ENCODE results near the gene SPATA31D4.

Gene SPATA31D4

GRCh38 chr9:81976351-81976750, 48.1 kb downstream of the SPATA31D4 start:
- H3K4me2 ChIP-seq (ENCODE audit: insufficient read depth, low read length, poor library complexity, severe bottlenecking), result no peak overlapping the region
- no peak overlapping the region for H3K14ac ChIP-seq (ENCODE audit: low read length)
- H3K4me1 ChIP-seq (ENCODE audit: control insufficient read depth in 2 of 2, insufficient read depth in 1 of 2, low read depth in 1 of 2, low read length in 2 of 2), result no peaks in the 10 kb centered on the region
- no peak overlapping the region for H2BK12ac ChIP-seq (ENCODE audit: low read length)
- H3K27me3 ChIP-seq (ENCODE audit: control insufficient read depth in 3 of 3, insufficient read depth in 3 of 3, low read depth in 1 of 3, low read length in 3 of 3), result no peaks in the 10 kb centered on the region
- H2BK15ac ChIP-seq (ENCODE audit: low read length), result no peak overlapping the region
- H4K91ac ChIP-seq (ENCODE audit: low read depth, low read length, poor library complexity), result no peak overlapping the region
- no peak overlapping the region for H3K23ac ChIP-seq (ENCODE audit: low read depth, low read length, poor library complexity)
- no peak overlapping the region for H3K4me3 ChIP-seq (ENCODE audit: low read length in 2 of 2)
- no peak overlapping the region for H3K27ac ChIP-seq (replicated peaks; ENCODE audit: low read length)
- no peak overlapping the region for H2AFZ ChIP-seq (ENCODE audit: low read length)
- no peaks in the 10 kb centered on the region for H3K36me3 ChIP-seq (replicated peaks in 1 of 2; ENCODE audit: control insufficient read depth in 2 of 2, insufficient read depth in 2 of 2, low read length in 2 of 2)
- no peaks in the 10 kb centered on the region for H3K79me1 ChIP-seq (ENCODE audit: low read depth, low read length)
- no peak overlapping the region for H2AK5ac ChIP-seq (ENCODE audit: low read depth, low read length)
- H3K9me3 ChIP-seq (replicated peaks in 1 of 2; ENCODE audit: control insufficient read depth in 2 of 2, insufficient read depth in 1 of 2, low read depth in 1 of 2, low read length in 2 of 2), result no peaks in the 10 kb centered on the region
- no peak overlapping the region for H4K8ac ChIP-seq (ENCODE audit: low read depth, low read length)
- H2BK5ac ChIP-seq (ENCODE audit: low read length), result no peak overlapping the region
- no peak overlapping the region for H3K4ac ChIP-seq (ENCODE audit: low read length)
- no peak overlapping the region for H3K9ac ChIP-seq (ENCODE audit: low read depth, low read length, poor library complexity)
- no CpG with 5 or more reads among the region's 11 CpGs for WGBS, 2 donors (ENCODE audit: extremely low coverage in 2 of 2, insufficient read length in 2 of 2, insufficient replicate concordance in 1 of 2)
- no peak overlapping the region for H2BK120ac ChIP-seq (ENCODE audit: low read depth, low read length)
- DNase-seq (ENCODE audit: low spot score), result no peak
- no peak overlapping the region for H3K18ac ChIP-seq (ENCODE audit: low read length)

DNA sequence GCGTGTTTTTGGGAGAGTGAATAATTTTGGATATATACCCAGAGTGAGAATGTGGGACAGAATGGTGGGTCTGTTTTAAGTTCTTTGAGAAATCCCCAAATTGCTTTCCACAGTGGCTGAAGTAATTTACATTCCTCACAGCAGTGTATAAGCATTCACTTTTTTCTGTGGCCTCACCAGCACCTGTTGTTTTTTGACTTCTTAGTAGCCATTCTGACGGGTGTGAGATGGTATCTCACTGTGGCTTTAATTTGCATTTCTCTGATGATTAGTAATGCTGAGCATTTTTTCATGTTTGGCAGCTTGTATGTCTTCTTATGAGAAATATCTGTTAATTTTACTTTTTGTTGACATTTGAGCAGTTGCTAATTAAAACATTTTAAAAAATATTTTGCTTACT, 51.0 kb downstream of the SPATA31D4 start:
- no CpG with 5 or more reads among the region's 2 CpGs for WGBS, 2 donors (ENCODE audit: extremely low coverage in 2 of 2, insufficient read length in 2 of 2, insufficient replicate concordance in 1 of 2)
- no peaks in the 10 kb centered on the region for H3K4me1 ChIP-seq (ENCODE audit: control insufficient read depth in 2 of 2, insufficient read depth in 1 of 2, low read depth in 1 of 2, low read length in 2 of 2)
- no peak overlapping the region for H4K8ac ChIP-seq (ENCODE audit: low read depth, low read length)
- no peak for DNase-seq (ENCODE audit: low spot score)
- no peak overlapping the region for H3K4me2 ChIP-seq (ENCODE audit: insufficient read depth, low read length, poor library complexity, severe bottlenecking)
- no peaks in the 10 kb centered on the region for H3K9me3 ChIP-seq (replicated peaks in 1 of 2; ENCODE audit: control insufficient read depth in 2 of 2, insufficient read depth in 1 of 2, low read depth in 1 of 2, low read length in 2 of 2)
- H4K91ac ChIP-seq (ENCODE audit: low read depth, low read length, poor library complexity), result no peak overlapping the region
- H3K4me3 ChIP-seq (ENCODE audit: low read length in 2 of 2), result no peak overlapping the region
- H2AFZ ChIP-seq (ENCODE audit: low read length), result no peak overlapping the region
- H3K27ac ChIP-seq (replicated peaks; ENCODE audit: low read length), result no peak overlapping the region
- H3K23ac ChIP-seq (ENCODE audit: low read depth, low read length, poor library complexity), result no peak overlapping the region
- H3K4ac ChIP-seq (ENCODE audit: low read length), result no peak overlapping the region
- H3K18ac ChIP-seq (ENCODE audit: low read length), result no peak overlapping the region
- H3K27me3 ChIP-seq (ENCODE audit: control insufficient read depth in 3 of 3, insufficient read depth in 3 of 3, low read depth in 1 of 3, low read length in 3 of 3), result no peaks in the 10 kb centered on the region
- no peak overlapping the region for H2BK5ac ChIP-seq (ENCODE audit: low read length)
- no peak overlapping the region for H2BK15ac ChIP-seq (ENCODE audit: low read length)
- H2AK5ac ChIP-seq (ENCODE audit: low read depth, low read length), result no peak overlapping the region
- H2BK12ac ChIP-seq (ENCODE audit: low read length), result no peak overlapping the region
- no peak overlapping the region for H3K9ac ChIP-seq (ENCODE audit: low read depth, low read length, poor library complexity)
- no peak overlapping the region for H2BK120ac ChIP-seq (ENCODE audit: low read depth, low read length)
- no peaks in the 10 kb centered on the region for H3K36me3 ChIP-seq (replicated peaks in 1 of 2; ENCODE audit: control insufficient read depth in 2 of 2, insufficient read depth in 2 of 2, low read length in 2 of 2)
- H3K79me1 ChIP-seq (ENCODE audit: low read depth, low read length), result no peaks in the 10 kb centered on the region
- H3K14ac ChIP-seq (ENCODE audit: low read length), result no peak overlapping the region

GRCh38 chr9:81980568-81980967, 52.3 kb downstream of the SPATA31D4 start:
- no peaks in the 10 kb centered on the region for H3K9me3 ChIP-seq (replicated peaks in 1 of 2; ENCODE audit: control insufficient read depth in 2 of 2, insufficient read depth in 1 of 2, low read depth in 1 of 2, low read length in 2 of 2)
- no peaks in the 10 kb centered on the region for H3K36me3 ChIP-seq (replicated peaks in 1 of 2; ENCODE audit: control insufficient read depth in 2 of 2, insufficient read depth in 2 of 2, low read length in 2 of 2)
- no peak for DNase-seq (ENCODE audit: low spot score)
- H3K4ac ChIP-seq (ENCODE audit: low read length), result no peak overlapping the region
- no peak overlapping the region for H2BK5ac ChIP-seq (ENCODE audit: low read length)
- H3K14ac ChIP-seq (ENCODE audit: low read length), result no peak overlapping the region
- H3K4me3 ChIP-seq (ENCODE audit: low read length in 2 of 2), result no peak overlapping the region
- H4K8ac ChIP-seq (ENCODE audit: low read depth, low read length), result no peak overlapping the region
- no peak overlapping the region for H2BK15ac ChIP-seq (ENCODE audit: low read length)
- H3K9ac ChIP-seq (ENCODE audit: low read depth, low read length, poor library complexity), result no peak overlapping the region
- H3K27me3 ChIP-seq (ENCODE audit: control insufficient read depth in 3 of 3, insufficient read depth in 3 of 3, low read depth in 1 of 3, low read length in 3 of 3), result no peaks in the 10 kb centered on the region
- no peak overlapping the region for H3K23ac ChIP-seq (ENCODE audit: low read depth, low read length, poor library complexity)
- H3K18ac ChIP-seq (ENCODE audit: low read length), result no peak overlapping the region
- no peak overlapping the region for H3K27ac ChIP-seq (replicated peaks; ENCODE audit: low read length)
- H4K91ac ChIP-seq (ENCODE audit: low read depth, low read length, poor library complexity), result no peak overlapping the region
- no peak overlapping the region for H2AFZ ChIP-seq (ENCODE audit: low read length)
- H2AK5ac ChIP-seq (ENCODE audit: low read depth, low read length), result no peak overlapping the region
- H3K79me1 ChIP-seq (ENCODE audit: low read depth, low read length), result no peaks in the 10 kb centered on the region
- no peak overlapping the region for H2BK120ac ChIP-seq (ENCODE audit: low read depth, low read length)
- H3K4me1 ChIP-seq (ENCODE audit: control insufficient read depth in 2 of 2, insufficient read depth in 1 of 2, low read depth in 1 of 2, low read length in 2 of 2), result no peaks in the 10 kb centered on the region
- H3K4me2 ChIP-seq (ENCODE audit: insufficient read depth, low read length, poor library complexity, severe bottlenecking), result no peak overlapping the region
- H2BK12ac ChIP-seq (ENCODE audit: low read length), result no peak overlapping the region

DNA sequence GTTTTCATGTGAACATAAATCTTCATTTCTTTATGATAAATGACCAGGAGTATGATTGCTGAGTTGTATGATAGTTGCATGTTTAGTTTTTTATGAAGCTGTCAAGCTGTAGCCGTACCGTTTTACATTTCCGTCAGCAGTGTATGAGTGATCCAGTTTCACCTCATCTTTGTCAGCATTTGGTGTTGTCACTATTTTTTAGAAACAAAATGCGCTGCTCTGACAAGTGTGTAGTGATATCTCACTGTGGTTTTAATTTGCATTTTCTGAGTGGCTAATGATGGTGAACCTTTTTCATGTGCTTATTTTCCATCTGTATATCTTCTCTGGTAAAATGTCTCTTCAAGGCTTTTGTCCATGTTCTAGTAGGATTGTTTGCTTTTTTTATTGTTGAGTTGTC, 53.7 kb downstream of the SPATA31D4 start:
- no CpG with 5 or more reads among the region's 4 CpGs for WGBS, 2 donors (ENCODE audit: extremely low coverage in 2 of 2, insufficient read length in 2 of 2, insufficient replicate concordance in 1 of 2)

More for the DNA sequence above, 53.7 kb downstream of the SPATA31D4 start:
- H3K4me2 ChIP-seq (ENCODE audit: insufficient read depth, low read length, poor library complexity, severe bottlenecking), result no peak overlapping the region
- no peaks in the 10 kb centered on the region for H3K79me1 ChIP-seq (ENCODE audit: low read depth, low read length)
- DNase-seq (ENCODE audit: low spot score), result no peak
- H3K4ac ChIP-seq (ENCODE audit: low read length), result no peak overlapping the region
- no peaks in the 10 kb centered on the region for H3K36me3 ChIP-seq (replicated peaks in 1 of 2; ENCODE audit: control insufficient read depth in 2 of 2, insufficient read depth in 2 of 2, low read length in 2 of 2)
- no peaks in the 10 kb centered on the region for H3K4me1 ChIP-seq (ENCODE audit: control insufficient read depth in 2 of 2, insufficient read depth in 1 of 2, low read depth in 1 of 2, low read length in 2 of 2)
- H3K9me3 ChIP-seq (replicated peaks in 1 of 2; ENCODE audit: control insufficient read depth in 2 of 2, insufficient read depth in 1 of 2, low read depth in 1 of 2, low read length in 2 of 2), result no peaks in the 10 kb centered on the region
- no peak overlapping the region for H2BK15ac ChIP-seq (ENCODE audit: low read length)
- H2BK12ac ChIP-seq (ENCODE audit: low read length), result no peak overlapping the region
- H2BK5ac ChIP-seq (ENCODE audit: low read length), result no peak overlapping the region
- no peak overlapping the region for H3K14ac ChIP-seq (ENCODE audit: low read length)
- H2AK5ac ChIP-seq (ENCODE audit: low read depth, low read length), result no peak overlapping the region
- no peak overlapping the region for H4K8ac ChIP-seq (ENCODE audit: low read depth, low read length)
- no peak overlapping the region for H3K18ac ChIP-seq (ENCODE audit: low read length)
- no peak overlapping the region for H4K91ac ChIP-seq (ENCODE audit: low read depth, low read length, poor library complexity)
- no peak overlapping the region for H3K23ac ChIP-seq (ENCODE audit: low read depth, low read length, poor library complexity)
- no peaks in the 10 kb centered on the region for H3K27me3 ChIP-seq (ENCODE audit: control insufficient read depth in 3 of 3, insufficient read depth in 3 of 3, low read depth in 1 of 3, low read length in 3 of 3)
- H3K4me3 ChIP-seq (ENCODE audit: low read length in 2 of 2), result no peak overlapping the region
- no peak overlapping the region for H3K27ac ChIP-seq (replicated peaks; ENCODE audit: low read length)
- no peak overlapping the region for H3K9ac ChIP-seq (ENCODE audit: low read depth, low read length, poor library complexity)
- H2BK120ac ChIP-seq (ENCODE audit: low read depth, low read length), result no peak overlapping the region
- H2AFZ ChIP-seq (ENCODE audit: low read length), result no peak overlapping the region

All from neuronal stem cell (in vitro differentiated cells).